Stomach (tissue), 4 donors: ENCODE data around the gene COL18A1.

ENCODE experiments used
- CTCF ChIP-seq, 7 experiments: fragments of 450-650 bp in 4 of 7; fragments of 200-600 bp in 3 of 7; sonication (generic) in 3 of 7; IDR thresholded peaks; one replicate each; pipeline ENCODE4 v1.5.1; 2016 to 2019; ENCODE audit warnings: antibody characterized with exemption in 7 of 7, control low read depth in 2 of 7, mild to moderate bottlenecking in 1 of 7
- POLR2A ChIP-seq, 4 donors: fragments of 450-650 bp; IDR thresholded peaks; one replicate each; pipeline ENCODE4 v1.6.1; 2016; ENCODE audit warnings: antibody characterized with exemption in 4 of 4, control low read depth in 2 of 4, mild to moderate bottlenecking in 1 of 4, moderate library complexity in 1 of 4
- POLR2AphosphoS5 ChIP-seq, 3 donors: sonication (generic); formaldehyde crosslinking; IDR thresholded peaks; one replicate each; pipeline ENCODE4 v1.6.1; 2016; ENCODE audit warnings: antibody characterized with exemption in 3 of 3

GRCh38 chr21:45449658-45450422, 44.9 kb downstream of the COL18A1 start:
- TF ChIP-seq POLR2AphosphoS5 (IDR thresholded peaks at IDR 0.05), result no peak
- no peak for TF ChIP-seq CTCF (IDR thresholded peaks at IDR 0.05)
- TF ChIP-seq POLR2A (IDR thresholded peaks at IDR 0.05), result no peak
